GM23248 (cell line): ENCODE measurements around the gene SORT1. TPM values are rescaled to one million over a fixed set of nuclear protein-coding genes. Genes with fewer than 3 reads are reported as not detected.

Experiments used
- DNase-seq: peaks from one replicate; pipeline ENCODE4 v3.0.0-alpha.2; 2015
- H2AFZ ChIP-seq: fragments of 200-600 bp; sonication (generic); 2 replicates; pipeline ENCODE4 v1.6.1; 2016; ENCODE audit warnings: antibody characterized with exemption
- H3F3A ChIP-seq: fragments of 200-600 bp; sonication (generic); 2 replicates; pipeline ENCODE4 v1.6.1; 2016; ENCODE audit warnings: mild to moderate bottlenecking, antibody characterized with exemption, mixed run types; ENCODE audit not compliant: insufficient read depth
- H3K27ac ChIP-seq: fragments of 200-600 bp; sonication (generic); 2 replicates; pipeline ENCODE4 v1.5.1; 2016; ENCODE audit warnings: mild to moderate bottlenecking
- H3K27me3 ChIP-seq: fragments of 200-600 bp; sonication (generic); replicated peaks from 2 replicates; pipeline ENCODE4 v1.6.1; 2016; ENCODE audit warnings: mild to moderate bottlenecking; ENCODE audit not compliant: insufficient read depth
- H3K36me3 ChIP-seq: fragments of 200-600 bp; sonication (generic); 2 replicates; pipeline ENCODE4 v1.6.1; 2016; ENCODE audit warnings: low read depth, mild to moderate bottlenecking
- H3K4me1 ChIP-seq: fragments of 200-600 bp; sonication (generic); 2 replicates; pipeline ENCODE4 v1.6.1; 2016; ENCODE audit warnings: mild to moderate bottlenecking; ENCODE audit not compliant: insufficient read depth
- H3K4me2 ChIP-seq: fragments of 200-600 bp; sonication (generic); one replicate; pipeline ENCODE4 v1.6.1; 2016; ENCODE audit warnings: mild to moderate bottlenecking; ENCODE audit not compliant: unreplicated experiment
- H3K4me3 ChIP-seq: fragments of 200-600 bp; sonication (generic); 2 replicates; pipeline ENCODE4 v1.5.1; 2016; ENCODE audit warnings: mild to moderate bottlenecking
- H3K79me2 ChIP-seq: fragments of 200-600 bp; sonication (generic); 2 replicates; pipeline ENCODE4 v1.6.1; 2016; ENCODE audit warnings: mild to moderate bottlenecking; ENCODE audit not compliant: insufficient read depth
- H3K9ac ChIP-seq: fragments of 200-600 bp; sonication (generic); 2 replicates; pipeline ENCODE4 v1.6.1; 2016; ENCODE audit warnings: mild to moderate bottlenecking
- H3K9me2 ChIP-seq: fragments of 200-600 bp; sonication (generic); 2 replicates; pipeline ENCODE4 v1.6.1; 2016; ENCODE audit warnings: mixed run types, mild to moderate bottlenecking, moderate library complexity; ENCODE audit not compliant: insufficient read depth
- H3K9me3 ChIP-seq: fragments of 200-600 bp; sonication (generic); one replicate; pipeline ENCODE4 v1.6.1; 2017; ENCODE audit warnings: low read depth
- H4K20me1 ChIP-seq: fragments of 200-600 bp; sonication (generic); 2 replicates; pipeline ENCODE4 v1.6.0; 2016; ENCODE audit not compliant: insufficient read depth
- EZH2 ChIP-seq: fragments of 200-600 bp; sonication (generic); IDR thresholded peaks from 2 replicates; pipeline ENCODE4 v1.6.1; 2018; ENCODE audit warnings: antibody characterized with exemption, mild to moderate bottlenecking; ENCODE audit not compliant: insufficient read depth, poor library complexity, severe bottlenecking
- EZH2phosphoT487 ChIP-seq: fragments of 200-600 bp; sonication (generic); IDR thresholded peaks from 2 replicates; pipeline ENCODE4 v1.6.1; 2018; ENCODE audit warnings: antibody characterized with exemption, moderate library complexity, mild to moderate bottlenecking, low read depth; ENCODE audit not compliant: insufficient read depth
- WGBS, 2 experiments: methylation state at CpG; one replicate each; pipeline ENCODE4 v1.1.6; 2015 to 2017; ENCODE audit warnings: low lambda C conversion rate in 2 of 2, low coverage in 1 of 2; ENCODE audit errors: missing lambda C conversion rate in 2 of 2; 5-methylcytosine and 5-hydroxymethylcytosine counted together
- in situ Hi-C: fragments of 300-500 bp; cut with MboI; formaldehyde crosslinking; loops from 2 replicates; pipeline ENCODE4 v1.15.0; 2020
- polyA plus RNA-seq: library from polyadenylated mRNA; unstranded; fragments of >200 nt; fragmentation: Nextera tagmentation; extraction: Ambion mirVana; gene quantifications from 2 replicates; pipeline ENCODE4 v1.2.1, GENCODE V29; 2016
- total RNA-seq: library from RNA; depleted of rRNA; stranded (reverse); fragments of >200 nt; shearing (Covaris generic); gene quantifications from 2 replicates; pipeline ENCODE4 v1.2.3, GENCODE V29; 2014

The SORT1 gene
- total and polyA plus RNA-seq, 2 experiments from 2014 or later: 7.1 to 8.4 TPM

- DNase-seq: no peak
- H3K9ac ChIP-seq: no peak overlapping the region
- no peaks in the 10 kb centered on the region for H3K36me3 ChIP-seq
- H4K20me1 ChIP-seq: no peaks in the 10 kb centered on the region
- 35 to 70% methylated on average over 1 of the region's 1 CpG for WGBS, 2 experiments
- no peaks in the 10 kb centered on the region for H3K4me1 ChIP-seq
- no peaks in the 10 kb centered on the region for H3K27me3 ChIP-seq
- H3K79me2 ChIP-seq: no peaks in the 10 kb centered on the region
- no peak for TF ChIP-seq EZH2phosphoT487
- TF ChIP-seq EZH2: no peak
- H3K27ac ChIP-seq: no peak overlapping the region
- no peak overlapping the region for H2AFZ ChIP-seq
- H3F3A ChIP-seq: no peaks in the 10 kb centered on the region
- no peaks in the 10 kb centered on the region for H3K9me2 ChIP-seq
- H3K4me2 ChIP-seq: no peak overlapping the region
- in situ Hi-C loops: no loop called here
- H3K4me3 ChIP-seq: no peak overlapping the region
- no peaks in the 10 kb centered on the region for H3K9me3 ChIP-seq
Measured at GRCh38 chr1:109350655-109351054, 47.1 kb downstream of the SORT1 start.

- no peaks in the 10 kb centered on the region for H3K4me1 ChIP-seq
- H3K4me3 ChIP-seq: no peak overlapping the region
- H3K9me3 ChIP-seq: no peaks in the 10 kb centered on the region
- WGBS, 2 experiments: 92 to 93% methylated on average over 4 of the region's 4 CpGs
- H3K79me2 ChIP-seq: no peaks in the 10 kb centered on the region
- H3K27me3 ChIP-seq: no peaks in the 10 kb centered on the region
- no peak overlapping the region for H3K9ac ChIP-seq
- in situ Hi-C loops: no loop called here
- no peaks in the 10 kb centered on the region for H3K9me2 ChIP-seq
- no peaks in the 10 kb centered on the region for H4K20me1 ChIP-seq
- no peak for DNase-seq
- no peak overlapping the region for H3K27ac ChIP-seq
- H3K4me2 ChIP-seq: no peak overlapping the region
- no peaks in the 10 kb centered on the region for H3K36me3 ChIP-seq
- no peak for TF ChIP-seq EZH2
- TF ChIP-seq EZH2phosphoT487: no peak
- H3F3A ChIP-seq: no peaks in the 10 kb centered on the region
- H2AFZ ChIP-seq: no peak overlapping the region
Measured at GRCh38 chr1:109350182-109350581, 47.5 kb downstream of the SORT1 start.

- 94 to 95% methylated on average over 6 of the region's 6 CpGs for WGBS, 2 experiments
- DNase-seq: no peak
- Histone ChIP-seq H3K4me1 (no peaks in the 10 kb centered on the region), H3K36me3 (no peaks in the 10 kb centered on the region), H3F3A (no peaks in the 10 kb centered on the region), H3K4me2 (no peak overlapping the region), H4K20me1 (no peaks in the 10 kb centered on the region), H3K9me2 (no peaks in the 10 kb centered on the region), H3K4me3 (no peak overlapping the region), H3K27me3 (no peaks in the 10 kb centered on the region), H3K27ac (no peak overlapping the region), H2AFZ (no peak overlapping the region), H3K9ac (no peak overlapping the region), H3K79me2 (no peaks in the 10 kb centered on the region), H3K9me3 (no peaks in the 10 kb centered on the region)
- in situ Hi-C loops: no loop called here
- TF ChIP-seq EZH2: no peak
- TF ChIP-seq EZH2phosphoT487: no peak
Measured at GRCh38 chr1:109347511-109347910, 50.2 kb downstream of the SORT1 start.

GRCh38 chr1:109341944-109342930 is 55.5 kb downstream of the SORT1 start:
- no peaks in the 10 kb centered on the region for H3K9me2 ChIP-seq
- no peak overlapping the region for H3K4me2 ChIP-seq
- H3F3A ChIP-seq: no peaks in the 10 kb centered on the region
- no peaks in the 10 kb centered on the region for H3K79me2 ChIP-seq
- no peak overlapping the region for H3K27ac ChIP-seq
- no peak for DNase-seq
- H3K36me3 ChIP-seq: peaks cover 7% of the 10 kb centered on the region; the same call in 1 of the 2 replicates
- no peaks in the 10 kb centered on the region for H4K20me1 ChIP-seq
- H3K4me1 ChIP-seq: no peaks in the 10 kb centered on the region
- no peaks in the 10 kb centered on the region for H3K9me3 ChIP-seq
- WGBS, 2 experiments: 62 to 65% methylated on average over 9 of the region's 9 CpGs
- no peak for TF ChIP-seq EZH2phosphoT487
- no peak for TF ChIP-seq EZH2
- in situ Hi-C loops: no loop called here
- H3K4me3 ChIP-seq: no peak overlapping the region
- H3K9ac ChIP-seq: no peak overlapping the region
- no peaks in the 10 kb centered on the region for H3K27me3 ChIP-seq
- no peak overlapping the region for H2AFZ ChIP-seq
